GM18870 (cell line): ENCODE data around the gene KNTC1.
"Not testable (repeated sequence)": the region's sequence is repeated elsewhere in the genome, so short reads cannot be mapped to it uniquely, and the experiment has no call there.

Experiments used
- ATAC-seq: cut with Tn5 transposase; IDR thresholded peaks from one replicate; pipeline ENCODE4 v1.9.1; 2021; ENCODE audit warnings: moderate library complexity; ENCODE audit not compliant: unreplicated experiment

The KNTC1 gene

GRCh38 chr12:122508163-122508562 lies 18.9 kb upstream of the KNTC1 start:
- no peak for ATAC-seq

- not testable (repeated sequence) for ATAC-seq
Observed at GRCh38 chr12:122513028-122513427, 14.0 kb upstream of the KNTC1 start.

- ATAC-seq = no peak
Observed at GRCh38 chr12:122513660-122514059, 13.4 kb upstream of the KNTC1 start.

GRCh38 chr12:122515275-122515674 lies 11.8 kb upstream of the KNTC1 start:
- no peak for ATAC-seq

- no peak for ATAC-seq
Observed at GRCh38 chr12:122516544-122517361, 10.3 kb upstream of the KNTC1 start.

- ATAC-seq = no peak
Observed at GRCh38 chr12:122517877-122518276, 9.2 kb upstream of the KNTC1 start.

- no peak for ATAC-seq
Observed at GRCh38 chr12:122518908-122519307, 8.1 kb upstream of the KNTC1 start.

GRCh38 chr12:122519418-122519817 lies 7.6 kb upstream of the KNTC1 start:
- ATAC-seq = no peak

- no peak for ATAC-seq
Observed at GRCh38 chr12:122520676-122521075, 6.4 kb upstream of the KNTC1 start.

- ATAC-seq = no peak
Observed at GRCh38 chr12:122523280-122523679, 3.8 kb upstream of the KNTC1 start.

GRCh38 chr12:122523846-122524718 lies 3.0 kb upstream of the KNTC1 start:
- no peak for ATAC-seq

- ATAC-seq = no peak
Observed at GRCh38 chr12:122527478-122527944, 462 bp downstream of the KNTC1 start.

GRCh38 chr12:122528582-122528981 lies 1.5 kb downstream of the KNTC1 start:
- no peak for ATAC-seq

- ATAC-seq = no peak
Observed at GRCh38 chr12:122528992-122529391, 1.9 kb downstream of the KNTC1 start.

GRCh38 chr12:122533856-122534255 lies 6.8 kb downstream of the KNTC1 start:
- ATAC-seq = no peak

- no peak for ATAC-seq
Observed at GRCh38 chr12:122537021-122537420, 10.0 kb downstream of the KNTC1 start.

GRCh38 chr12:122538496-122538895 lies 11.4 kb downstream of the KNTC1 start:
- ATAC-seq = no peak

- ATAC-seq = no peak
Observed at GRCh38 chr12:122544537-122544936, 17.5 kb downstream of the KNTC1 start.

- peak; percentile 61 for ATAC-seq
Observed at GRCh38 chr12:122545855-122546254, 18.8 kb downstream of the KNTC1 start.

GRCh38 chr12:122547330-122547729 lies 20.3 kb downstream of the KNTC1 start:
- ATAC-seq = no peak

GRCh38 chr12:122558745-122559641 lies 31.9 kb downstream of the KNTC1 start:
- no peak for ATAC-seq
